ENCODE results near the gene PTRH1.

PTRH1 gene

GRCh38 chr9:127739614-127740330, 24.3 kb upstream of the PTRH1 start:
- DNase-seq: no peak

DNA sequence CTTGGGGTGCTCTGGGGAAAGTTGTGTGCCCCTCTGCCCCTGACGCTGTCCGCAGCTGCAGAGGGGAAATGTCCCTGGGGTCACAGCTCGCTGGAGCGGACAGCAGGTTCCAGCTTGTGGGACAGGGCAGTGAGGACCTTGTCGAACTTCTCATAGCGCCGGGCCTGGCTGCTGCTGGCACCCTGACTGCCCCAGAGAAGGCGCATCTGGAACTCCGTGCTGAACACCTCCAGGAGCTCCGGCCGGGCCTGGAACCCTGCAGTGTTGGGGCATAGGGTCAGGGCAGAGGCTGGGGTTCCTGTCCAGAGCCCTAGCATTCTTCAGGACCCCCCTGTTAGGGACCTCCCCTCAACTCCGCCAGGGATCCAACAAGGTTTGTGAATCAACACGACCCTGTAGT, 23.2 kb upstream of the PTRH1 start:
- no peak for DNase-seq

- DNase-seq: no peak
Observed at GRCh38 chr9:127735530-127736185, 20.2 kb upstream of the PTRH1 start.

DNA sequence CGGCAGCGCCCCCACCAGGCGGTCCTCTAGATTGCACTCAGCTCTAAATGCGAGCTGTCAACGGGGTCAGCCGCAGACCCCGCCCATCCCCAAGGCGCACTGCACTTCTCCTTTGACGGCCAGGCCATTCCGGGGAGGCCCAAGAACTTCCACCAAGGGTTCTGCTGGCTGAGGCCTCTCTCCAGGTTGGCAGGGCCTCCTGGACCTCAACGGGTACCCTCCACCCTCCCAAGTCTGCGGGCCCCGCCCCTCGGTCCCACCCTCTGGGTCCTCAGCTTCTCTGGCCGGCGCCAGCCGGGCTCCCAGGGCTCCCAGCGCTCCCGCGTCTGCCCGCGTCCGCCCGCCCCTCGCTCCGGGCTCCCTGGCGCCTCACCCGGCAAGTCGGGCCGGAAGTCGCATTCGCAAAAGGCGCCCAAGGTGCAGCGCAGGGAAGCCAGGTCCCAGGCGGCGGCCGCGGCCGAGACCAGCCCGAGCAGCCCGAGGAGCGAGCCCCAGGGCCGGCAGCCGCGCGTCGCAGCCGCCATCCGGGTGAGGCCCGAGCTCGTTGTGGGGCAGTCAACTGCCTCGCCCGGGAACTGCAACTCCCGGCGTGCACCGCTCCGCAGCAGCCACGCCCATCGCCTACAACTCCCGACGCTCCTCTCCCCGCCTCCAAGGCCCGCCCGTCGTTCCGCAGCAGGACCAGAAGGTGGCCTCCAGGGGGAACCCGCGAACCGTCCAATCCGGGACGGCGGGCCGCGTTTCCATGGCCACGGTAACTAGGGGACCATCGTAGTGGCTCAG, 19.5 kb upstream of the PTRH1 start, which contains the start of gene TOR2A:
Gene TOR2A, minus strand, starts transcription at position 548 of the 783 bp plus-strand sequence. Its CDS starts 24 bp downstream, at position 524.
- DNase-seq: peak; percentile 99

DNA sequence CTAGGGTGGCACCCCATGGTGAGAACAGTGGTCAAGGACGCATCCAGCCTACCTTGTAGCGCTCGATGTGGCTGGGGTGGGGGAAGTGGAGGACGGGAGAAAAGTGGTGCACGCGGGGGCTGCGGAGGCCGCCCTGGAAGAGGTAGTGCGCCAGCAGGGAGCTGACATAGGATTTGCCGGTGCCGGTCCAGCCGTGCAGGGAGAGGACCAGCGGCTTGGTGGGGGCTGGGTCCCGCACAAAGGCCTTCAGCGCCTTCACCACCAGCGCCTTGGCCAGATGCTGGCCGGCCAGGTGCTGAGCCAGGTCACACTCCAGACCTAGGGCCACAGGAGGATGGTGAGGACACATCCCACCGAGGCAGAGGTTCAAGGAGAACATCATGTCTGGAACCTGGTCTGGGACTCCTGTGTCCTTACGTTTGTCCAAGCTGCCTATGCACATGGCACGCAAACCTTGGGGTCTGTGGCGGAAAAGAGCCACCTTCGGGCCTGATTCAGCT, 18.8 kb upstream of the PTRH1 start:
- DNase-seq: no peak

DNA sequence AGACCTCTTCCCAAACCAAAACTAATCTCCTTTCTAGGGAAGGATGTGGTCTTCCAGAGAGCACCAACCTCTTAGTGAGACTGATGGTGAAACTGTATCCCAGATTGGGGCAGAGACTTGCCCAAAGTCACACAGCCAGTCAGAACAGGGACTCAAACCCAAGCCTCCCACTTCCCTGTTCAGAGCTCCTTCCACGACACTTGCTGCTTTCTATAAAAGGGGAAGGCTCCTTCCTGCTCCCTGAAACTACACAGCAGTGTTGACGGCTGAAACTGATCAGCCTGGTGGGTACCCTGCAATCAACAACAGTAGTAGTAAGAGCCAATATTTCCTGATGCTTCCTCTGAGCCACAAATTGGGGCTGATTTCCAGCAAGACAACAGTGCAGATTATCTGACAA, 18.2 kb upstream of the PTRH1 start:
- DNase-seq: no peak

DNA sequence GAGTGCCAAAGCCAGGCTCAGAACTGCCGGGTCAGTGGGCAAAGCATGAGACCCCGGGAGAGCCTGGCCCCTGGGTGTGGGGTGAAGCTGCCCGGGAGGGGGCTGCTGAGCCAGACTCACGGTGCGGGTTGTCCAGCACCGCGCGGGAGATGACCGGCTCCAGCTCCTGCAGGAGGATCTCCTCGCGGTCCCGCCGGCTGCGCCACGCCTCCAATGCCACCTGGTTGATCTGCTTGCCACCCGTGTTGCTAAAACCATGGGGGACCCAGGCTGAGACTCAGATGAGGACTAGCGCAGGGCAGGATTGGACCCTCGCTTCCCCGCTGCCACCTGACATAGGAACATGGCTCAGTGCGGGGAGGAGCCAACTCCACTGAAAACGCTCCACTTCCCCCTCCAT, 17.0 kb upstream of the PTRH1 start:
- no peak for DNase-seq

DNA sequence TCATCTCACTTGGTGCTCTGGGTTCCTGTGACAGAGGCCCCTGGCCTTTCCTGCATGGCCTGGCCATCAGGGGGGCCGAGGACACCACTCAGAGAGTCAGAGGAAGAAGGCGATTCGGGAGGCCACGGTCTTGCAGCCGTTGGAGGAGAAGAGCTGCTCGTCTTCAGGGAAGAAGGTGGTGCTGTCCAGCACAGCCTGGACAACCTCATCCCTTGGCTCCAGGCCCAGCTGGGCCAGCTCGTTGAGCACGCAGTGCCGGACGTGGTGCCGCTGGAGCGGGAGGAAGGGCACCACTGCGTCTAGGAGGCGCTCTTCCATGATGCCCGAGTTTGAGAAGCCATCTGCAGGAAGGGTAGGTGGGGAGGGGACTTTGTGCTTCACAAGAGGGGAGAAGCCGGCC, 16.5 kb upstream of the PTRH1 start:
- no peak for DNase-seq

- DNase-seq: no peak
Observed at GRCh38 chr9:127730799-127731410, 15.4 kb upstream of the PTRH1 start.

- DNase-seq: no peak
Observed at GRCh38 chr9:127730262-127730661, 14.8 kb upstream of the PTRH1 start.

GRCh38 chr9:127729522-127730256, 14.2 kb upstream of the PTRH1 start:
- DNase-seq: no peak

- no peak for DNase-seq
Observed at GRCh38 chr9:127728808-127729207, 13.3 kb upstream of the PTRH1 start.

DNA sequence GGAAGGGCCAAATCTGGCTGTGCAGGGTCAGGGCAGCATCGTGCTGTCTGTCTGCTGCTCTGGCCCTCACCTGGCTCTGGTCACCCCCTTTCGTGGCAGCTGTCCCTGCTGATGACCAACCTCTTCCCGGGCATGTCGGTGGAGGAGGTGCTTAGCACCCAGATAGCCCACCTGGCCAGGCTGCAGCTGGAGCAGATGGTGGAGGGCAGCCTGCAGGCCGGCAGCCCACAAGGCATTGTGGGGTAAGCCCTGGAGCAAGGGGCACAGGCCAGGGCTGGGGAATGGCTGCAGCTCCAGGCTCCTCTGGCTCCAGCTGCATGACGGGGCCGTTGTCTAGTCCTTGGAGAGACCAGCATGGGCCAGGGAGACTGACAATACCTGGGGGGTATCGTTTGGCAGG, 11.4 kb upstream of the PTRH1 start:
- DNase-seq: no peak

DNA sequence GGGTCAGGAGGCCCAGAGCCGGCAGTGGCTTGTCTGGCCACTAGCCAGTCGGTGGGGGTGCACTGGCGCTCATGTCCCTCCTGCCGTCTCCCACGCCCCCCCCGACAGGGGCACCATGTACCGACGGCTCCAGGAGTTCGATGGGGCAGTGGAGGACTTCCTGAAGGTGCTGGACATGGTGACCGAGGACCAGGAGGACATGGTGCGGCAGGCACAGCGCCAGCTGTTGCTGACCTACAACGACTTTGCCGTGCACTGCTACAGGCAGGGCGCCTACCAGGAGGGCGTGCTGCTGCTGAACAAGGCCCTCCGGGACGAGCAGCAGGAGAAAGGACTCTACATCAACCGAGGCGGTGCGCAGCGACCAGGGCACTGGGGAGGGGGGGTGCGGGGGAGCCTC, 8.5 kb upstream of the PTRH1 start:
- DNase-seq: no peak

GRCh38 chr9:127723444-127723843, 8.0 kb upstream of the PTRH1 start:
- no peak for DNase-seq

- no peak for DNase-seq
Observed at GRCh38 chr9:127723013-127723412, 7.5 kb upstream of the PTRH1 start.

GRCh38 chr9:127722055-127722745, 6.7 kb upstream of the PTRH1 start:
- no peak for DNase-seq

DNA sequence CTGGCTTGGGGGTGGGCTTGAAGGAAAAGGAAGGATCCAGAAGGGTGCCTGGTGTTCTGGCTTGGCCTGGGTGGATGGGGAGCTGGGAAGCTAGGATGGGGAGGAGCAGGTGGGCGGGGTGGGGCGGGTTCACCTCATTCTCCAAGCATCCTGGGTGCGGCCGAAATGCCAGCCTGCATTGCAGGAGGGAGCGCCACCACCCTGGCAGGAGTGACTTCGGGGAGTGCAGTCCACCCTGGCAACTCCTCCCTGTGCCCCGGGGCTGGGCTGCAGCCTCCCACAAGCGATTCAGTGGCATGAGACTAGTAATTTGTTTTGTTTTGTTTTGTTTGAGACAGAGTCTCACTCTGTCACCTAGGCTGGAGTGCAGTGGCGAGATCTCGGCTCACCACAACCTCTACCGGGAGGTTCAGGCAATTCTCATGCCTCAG, 5.9 kb upstream of the PTRH1 start:
- DNase-seq: no peak

- DNase-seq: no peak
Observed at GRCh38 chr9:127720865-127721227, 5.4 kb upstream of the PTRH1 start.

GRCh38 chr9:127720031-127720864, 4.8 kb upstream of the PTRH1 start:
- DNase-seq: peak; percentile 40

DNA sequence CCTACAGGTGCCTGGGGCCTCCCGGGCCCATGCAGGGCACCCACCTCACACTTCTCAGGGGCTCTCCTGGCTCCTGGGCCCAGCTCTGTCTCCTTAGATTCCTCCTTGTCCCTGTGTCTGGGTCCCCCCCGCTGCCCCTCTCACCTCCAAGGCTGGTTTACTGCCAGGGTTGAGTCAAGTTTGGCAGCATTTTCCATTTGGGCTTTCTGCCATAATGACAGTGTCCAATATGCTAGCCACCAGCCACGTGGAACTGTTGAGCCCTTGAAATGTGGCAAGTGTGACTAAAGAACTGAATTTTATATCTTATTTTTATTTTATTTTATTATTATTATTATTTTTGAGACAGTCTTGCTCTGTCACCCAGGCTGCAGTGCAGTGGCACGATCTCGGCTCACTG, 2.3 kb upstream of the PTRH1 start:
- no peak for DNase-seq

All from stimulated activated CD8-positive, alpha-beta memory T cell treated with anti-CD3 and anti-CD28 coated beads, Interleukin-4, amount 100 ng/mL, for 48 hours (primary cell).